Mesothelial cell of epicardium (in vitro differentiated cells): ENCODE measurements around the gene RNF144B. TPM values are rescaled to one million over a fixed set of nuclear protein-coding genes. Genes with fewer than 3 reads are reported as not detected.

Experiments
- DNase-seq, 2 experiments: peaks; one replicate each; pipeline ENCODE4 v3.0.0; 2021; ENCODE audit warnings: low spot score in 2 of 2; ENCODE audit not compliant: unreplicated experiment in 2 of 2
- H3K27ac Mint-ChIP-seq: 2 replicates; pipeline ENCODE4 v1.8.0; 2021; ENCODE audit warnings: mixed read lengths
- H3K27me3 Mint-ChIP-seq: 2 replicates; pipeline ENCODE4 v1.8.0; 2021; ENCODE audit warnings: low read depth, mixed read lengths
- H3K36me3 Mint-ChIP-seq: 2 replicates; pipeline ENCODE4 v1.8.0; 2021; ENCODE audit warnings: mixed read lengths
- H3K4me1 Mint-ChIP-seq: 2 replicates; pipeline ENCODE4 v1.8.0; 2021; ENCODE audit warnings: mixed read lengths
- H3K4me3 Mint-ChIP-seq: 2 replicates; pipeline ENCODE4 v1.8.0; 2021; ENCODE audit warnings: mild to moderate bottlenecking, moderate library complexity, mixed read lengths
- H3K9me3 Mint-ChIP-seq: 2 replicates; pipeline ENCODE4 v1.8.0; 2021; ENCODE audit warnings: mixed read lengths
- CTCF ChIP-seq: fragments of 200-600 bp; sonication (generic); IDR thresholded peaks from one replicate; pipeline ENCODE4 v1.5.0; 2021; ENCODE audit warnings: antibody characterized with exemption; ENCODE audit not compliant: unreplicated experiment
- total RNA-seq: library from RNA; stranded (reverse); gene quantifications from 3 replicates; pipeline ENCODE4 v1.2.1, GENCODE V29; 2021

Gene RNF144B
- total RNA-seq, 1 donor from 2014 or later: 5.1 TPM

- no peaks in the 10 kb centered on the region for H3K36me3 Mint-ChIP-seq
- DNase-seq: no peak
- TF ChIP-seq CTCF: no peak
- peaks cover 24% of the 10 kb centered on the region for H3K4me1 Mint-ChIP-seq
- peak overlapping the region; percentile 85 for H3K27ac Mint-ChIP-seq
- peaks cover 9% of the 10 kb centered on the region for H3K27me3 Mint-ChIP-seq
- no peaks in the 10 kb centered on the region for H3K9me3 Mint-ChIP-seq
- H3K4me3 Mint-ChIP-seq: peak overlapping the region; percentile 91
Observed at GRCh38 chr6:18388271-18388670, 1.1 kb downstream of the RNF144B start.

GRCh38 chr6:18388942-18389341, 1.8 kb downstream of the RNF144B start:
- TF ChIP-seq CTCF: no peak
- Mint-ChIP-seq H3K4me3 (peak overlapping the region; percentile 91), H3K9me3 (no peaks in the 10 kb centered on the region), H3K27ac (no peak overlapping the region), H3K4me1 (peaks cover 24% of the 10 kb centered on the region), H3K36me3 (no peaks in the 10 kb centered on the region), H3K27me3 (peaks cover 9% of the 10 kb centered on the region)
- DNase-seq: no peak

GRCh38 chr6:18389479-18389878, 2.3 kb downstream of the RNF144B start:
- no peak for TF ChIP-seq CTCF
- Mint-ChIP-seq H3K4me1 (peaks cover 25% of the 10 kb centered on the region), H3K4me3 (no peak overlapping the region), H3K27me3 (peaks cover 9% of the 10 kb centered on the region), H3K9me3 (no peaks in the 10 kb centered on the region), H3K36me3 (no peaks in the 10 kb centered on the region), H3K27ac (no peak overlapping the region)
- no peak for DNase-seq

GRCh38 chr6:18390476-18390875, 3.3 kb downstream of the RNF144B start:
- TF ChIP-seq CTCF: no peak
- no peak overlapping the region for H3K4me3 Mint-ChIP-seq
- no peak for DNase-seq
- peaks cover 35% of the 10 kb centered on the region for H3K4me1 Mint-ChIP-seq
- no peaks in the 10 kb centered on the region for H3K36me3 Mint-ChIP-seq
- H3K27me3 Mint-ChIP-seq: peaks cover 9% of the 10 kb centered on the region
- no peaks in the 10 kb centered on the region for H3K9me3 Mint-ChIP-seq
- H3K27ac Mint-ChIP-seq: no peak overlapping the region

- no peak for TF ChIP-seq CTCF
- no peak for DNase-seq
- Mint-ChIP-seq H3K9me3 (no peaks in the 10 kb centered on the region), H3K27me3 (peaks cover 9% of the 10 kb centered on the region), H3K27ac (no peak overlapping the region), H3K4me1 (peaks cover 38% of the 10 kb centered on the region), H3K4me3 (no peak overlapping the region), H3K36me3 (no peaks in the 10 kb centered on the region)
Observed at GRCh38 chr6:18391023-18391422, 3.9 kb downstream of the RNF144B start.

- Mint-ChIP-seq H3K4me3 (no peak overlapping the region), H3K27me3 (peaks cover 7% of the 10 kb centered on the region), H3K4me1 (peaks cover 28% of the 10 kb centered on the region), H3K36me3 (no peaks in the 10 kb centered on the region), H3K27ac (no peak overlapping the region), H3K9me3 (no peaks in the 10 kb centered on the region)
- DNase-seq: no peak
- TF ChIP-seq CTCF: no peak
Observed at GRCh38 chr6:18392346-18392877, 5.3 kb downstream of the RNF144B start.
